Measurements from ENCODE around the gene ZNF653.
"Not testable (repeated sequence)": the region's sequence is repeated elsewhere in the genome, so short reads cannot be mapped to it uniquely, and the experiment has no call there.

ZNF653 gene

GRCh38 chr19:11461453-11461852 is 44.2 kb downstream of the ZNF653 start:
- H3K4me3 ChIP-seq (ENCODE audit: low read depth, low read length) = no peak overlapping the region
- TF ChIP-seq CTCF (IDR thresholded peaks at IDR 0.05; ENCODE audit: control insufficient read depth, extremely low read depth, insufficient read depth) = no peak
- DNase-seq (ENCODE audit: low read depth) = no peak

GRCh38 chr19:11460207-11460606 is 45.4 kb downstream of the ZNF653 start:
- 0 out of 2 replicates have a peak, but pooled peaks have one; percentile 10 for TF ChIP-seq CTCF (IDR thresholded peaks at IDR 0.05; ENCODE audit: control insufficient read depth, extremely low read depth, insufficient read depth)
- no peak for DNase-seq (ENCODE audit: low read depth)
- no peak overlapping the region for H3K4me3 ChIP-seq (ENCODE audit: low read depth, low read length)

GRCh38 chr19:11458912-11459311 is 46.7 kb downstream of the ZNF653 start:
- H3K4me3 ChIP-seq (ENCODE audit: low read depth, low read length); DNase-seq (ENCODE audit: low read depth): not testable (repeated sequence)

- H3K4me3 ChIP-seq (ENCODE audit: low read depth, low read length) = no peak overlapping the region
- no peak for DNase-seq (ENCODE audit: low read depth)
- TF ChIP-seq CTCF (IDR thresholded peaks at IDR 0.05; ENCODE audit: control insufficient read depth, extremely low read depth, insufficient read depth) = no peak
Observed at GRCh38 chr19:11458236-11458900, 47.3 kb downstream of the ZNF653 start.

GRCh38 chr19:11457831-11458230 is 47.8 kb downstream of the ZNF653 start:
- TF ChIP-seq CTCF (IDR thresholded peaks at IDR 0.05; ENCODE audit: control insufficient read depth, extremely low read depth, insufficient read depth) = no peak

GRCh38 chr19:11457115-11457514 is 48.5 kb downstream of the ZNF653 start:
- no peak overlapping the region for H3K4me3 ChIP-seq (ENCODE audit: low read depth, low read length)
- no peak for TF ChIP-seq CTCF (IDR thresholded peaks at IDR 0.05; ENCODE audit: control insufficient read depth, extremely low read depth, insufficient read depth)
- no peak for DNase-seq (ENCODE audit: low read depth)

More at GRCh38 chr19:11457831-11458230, 47.8 kb downstream of the ZNF653 start:
- DNase-seq (ENCODE audit: low read depth) = no peak
- H3K4me3 ChIP-seq (ENCODE audit: low read depth, low read length) = no peak overlapping the region

- H3K4me3 ChIP-seq (ENCODE audit: low read depth, low read length) = no peak overlapping the region
- no peak for TF ChIP-seq CTCF (IDR thresholded peaks at IDR 0.05; ENCODE audit: control insufficient read depth, extremely low read depth, insufficient read depth)
- no peak for DNase-seq (ENCODE audit: low read depth)
Observed at GRCh38 chr19:11456659-11457058, 49.0 kb downstream of the ZNF653 start.

GRCh38 chr19:11455233-11455554 is 50.4 kb downstream of the ZNF653 start:
- not testable (repeated sequence) for H3K4me3 ChIP-seq (ENCODE audit: low read depth, low read length); DNase-seq (ENCODE audit: low read depth)
